ENCODE data around the gene DIAPH2.

DNA sequence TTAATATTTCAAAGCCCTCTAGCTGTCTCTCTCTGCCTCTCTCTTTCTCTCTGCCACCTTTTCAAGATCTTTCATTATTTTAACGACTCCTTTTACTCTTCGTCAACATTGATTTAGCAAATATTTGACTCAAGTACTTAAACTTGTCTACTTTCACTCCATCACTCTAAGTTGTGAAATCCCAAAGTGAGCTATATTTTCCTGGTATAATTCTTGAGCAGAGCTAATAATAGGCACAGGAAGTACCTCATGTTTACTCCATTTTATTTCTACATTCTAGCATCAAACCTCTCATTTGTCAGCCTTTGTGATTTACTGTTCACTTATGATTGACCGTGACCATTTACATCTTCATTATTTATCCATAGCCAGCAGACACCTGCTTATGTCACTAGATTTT, 681.6 kb downstream of the DIAPH2 start:
- TF ChIP-seq ATF2 (CRISPR knock-in tag; IDR thresholded peaks at IDR 0.05; ENCODE audit: borderline replicate concordance, low read depth) (no peak), CBFB (CRISPR knock-in tag; IDR thresholded peaks at IDR 0.05; ENCODE audit: low read depth) (no peak), ZNF121 (CRISPR knock-in tag; IDR thresholded peaks at IDR 0.05) (no peak), ZNF281 (CRISPR knock-in tag; IDR thresholded peaks at IDR 0.05) (no peak), OVOL2 (CRISPR knock-in tag; IDR thresholded peaks at IDR 0.05; ENCODE audit: borderline replicate concordance) (no peak), HMGXB4 (CRISPR knock-in tag; IDR thresholded peaks at IDR 0.05) (no peak), USF1 (CRISPR knock-in tag; IDR thresholded peaks at IDR 0.05) (no peak), ZNF263 (CRISPR knock-in tag; IDR thresholded peaks at IDR 0.05; ENCODE audit: low read depth) (no peak), CREB1 (CRISPR knock-in tag; IDR thresholded peaks at IDR 0.05) (no peak), ESRRA (CRISPR knock-in tag; IDR thresholded peaks at IDR 0.05; ENCODE audit: borderline replicate concordance) (no peak), ZNF671 (CRISPR knock-in tag; IDR thresholded peaks at IDR 0.05) (no peak)
- TF ChIP-seq, protein P1, sequence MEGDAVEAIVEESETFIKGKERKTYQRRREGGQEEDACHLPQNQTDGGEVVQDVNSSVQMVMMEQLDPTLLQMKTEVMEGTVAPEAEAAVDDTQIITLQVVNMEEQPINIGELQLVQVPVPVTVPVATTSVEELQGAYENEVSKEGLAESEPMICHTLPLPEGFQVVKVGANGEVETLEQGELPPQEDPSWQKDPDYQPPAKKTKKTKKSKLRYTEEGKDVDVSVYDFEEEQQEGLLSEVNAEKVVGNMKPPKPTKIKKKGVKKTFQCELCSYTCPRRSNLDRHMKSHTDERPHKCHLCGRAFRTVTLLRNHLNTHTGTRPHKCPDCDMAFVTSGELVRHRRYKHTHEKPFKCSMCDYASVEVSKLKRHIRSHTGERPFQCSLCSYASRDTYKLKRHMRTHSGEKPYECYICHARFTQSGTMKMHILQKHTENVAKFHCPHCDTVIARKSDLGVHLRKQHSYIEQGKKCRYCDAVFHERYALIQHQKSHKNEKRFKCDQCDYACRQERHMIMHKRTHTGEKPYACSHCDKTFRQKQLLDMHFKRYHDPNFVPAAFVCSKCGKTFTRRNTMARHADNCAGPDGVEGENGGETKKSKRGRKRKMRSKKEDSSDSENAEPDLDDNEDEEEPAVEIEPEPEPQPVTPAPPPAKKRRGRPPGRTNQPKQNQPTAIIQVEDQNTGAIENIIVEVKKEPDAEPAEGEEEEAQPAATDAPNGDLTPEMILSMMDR (IDR thresholded peaks at IDR 0.05), result no peak
- TF ChIP-seq, protein P2, sequence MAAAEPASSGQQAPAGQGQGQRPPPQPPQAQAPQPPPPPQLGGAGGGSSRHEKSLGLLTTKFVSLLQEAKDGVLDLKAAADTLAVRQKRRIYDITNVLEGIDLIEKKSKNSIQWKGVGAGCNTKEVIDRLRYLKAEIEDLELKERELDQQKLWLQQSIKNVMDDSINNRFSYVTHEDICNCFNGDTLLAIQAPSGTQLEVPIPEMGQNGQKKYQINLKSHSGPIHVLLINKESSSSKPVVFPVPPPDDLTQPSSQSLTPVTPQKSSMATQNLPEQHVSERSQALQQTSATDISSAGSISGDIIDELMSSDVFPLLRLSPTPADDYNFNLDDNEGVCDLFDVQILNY (CRISPR knock-in tag; IDR thresholded peaks at IDR 0.05), result no peak
- TF ChIP-seq, protein P3, sequence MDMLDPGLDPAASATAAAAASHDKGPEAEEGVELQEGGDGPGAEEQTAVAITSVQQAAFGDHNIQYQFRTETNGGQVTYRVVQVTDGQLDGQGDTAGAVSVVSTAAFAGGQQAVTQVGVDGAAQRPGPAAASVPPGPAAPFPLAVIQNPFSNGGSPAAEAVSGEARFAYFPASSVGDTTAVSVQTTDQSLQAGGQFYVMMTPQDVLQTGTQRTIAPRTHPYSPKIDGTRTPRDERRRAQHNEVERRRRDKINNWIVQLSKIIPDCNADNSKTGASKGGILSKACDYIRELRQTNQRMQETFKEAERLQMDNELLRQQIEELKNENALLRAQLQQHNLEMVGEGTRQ (CRISPR knock-in tag; IDR thresholded peaks at IDR 0.05), result no peak
